Measurements from ENCODE around the gene KIRREL3. TPM values are rescaled to one million over a fixed set of nuclear protein-coding genes. Genes with fewer than 3 reads are reported as not detected.
A peak's percentile ranks its signal among the peaks of the same experiment; 100 is the strongest.

KIRREL3 gene
- total RNA-seq, 1 donor from 2014 or later = not detected

- Mint-ChIP-seq H3K27ac (no peak overlapping the region), H3K27me3 (no peaks in the 10 kb centered on the region), H3K9me3 (no peaks in the 10 kb centered on the region), H3K4me1 (no peaks in the 10 kb centered on the region), H3K4me3 (no peak overlapping the region), H3K36me3 (ENCODE audit: low read depth) (no peaks in the 10 kb centered on the region)
- DNase-seq = no peak
- intact Hi-C loops (cut with micrococcal nuclease) = no loop called here
These were observed 573.5 kb downstream of the KIRREL3 start for GRCh38 chr11:126426820-126427749.

- Mint-ChIP-seq H3K27me3 (no peaks in the 10 kb centered on the region), H3K4me1 (no peaks in the 10 kb centered on the region), H3K27ac (no peak overlapping the region), H3K4me3 (no peak overlapping the region), H3K9me3 (no peaks in the 10 kb centered on the region), H3K36me3 (ENCODE audit: low read depth) (no peaks in the 10 kb centered on the region)
- DNase-seq = no peak
- intact Hi-C loops (cut with micrococcal nuclease) = no loop called here
These were observed 574.5 kb downstream of the KIRREL3 start for GRCh38 chr11:126426106-126426505.

- no peak overlapping the region for H3K27ac Mint-ChIP-seq
- peaks cover 9% of the 10 kb centered on the region for H3K4me1 Mint-ChIP-seq
- H3K27me3 Mint-ChIP-seq = peaks cover 5% of the 10 kb centered on the region
- intact Hi-C loops (cut with micrococcal nuclease) = no loop called here
- no peak overlapping the region for H3K4me3 Mint-ChIP-seq
- H3K36me3 Mint-ChIP-seq (ENCODE audit: low read depth) = no peaks in the 10 kb centered on the region
- H3K9me3 Mint-ChIP-seq = no peaks in the 10 kb centered on the region
- no peak for DNase-seq
These were observed 576.0 kb downstream of the KIRREL3 start for GRCh38 chr11:126424471-126425039.

- DNase-seq = no peak
- intact Hi-C loops (cut with micrococcal nuclease) = no loop called here
- Mint-ChIP-seq H3K36me3 (ENCODE audit: low read depth) (no peaks in the 10 kb centered on the region), H3K27ac (no peak overlapping the region), H3K27me3 (peaks cover 5% of the 10 kb centered on the region), H3K9me3 (no peaks in the 10 kb centered on the region), H3K4me1 (peaks cover 9% of the 10 kb centered on the region), H3K4me3 (no peak overlapping the region)
These were observed 576.8 kb downstream of the KIRREL3 start for GRCh38 chr11:126423743-126424142.

- Mint-ChIP-seq H3K4me3 (no peak overlapping the region), H3K27me3 (peaks cover 10% of the 10 kb centered on the region), H3K27ac (no peak overlapping the region), H3K4me1 (peaks cover 9% of the 10 kb centered on the region), H3K36me3 (ENCODE audit: low read depth) (no peaks in the 10 kb centered on the region), H3K9me3 (no peaks in the 10 kb centered on the region)
- no peak for DNase-seq
- intact Hi-C loops (cut with micrococcal nuclease) = no loop called here
These were observed 577.4 kb downstream of the KIRREL3 start for GRCh38 chr11:126423154-126423553.

GRCh38 chr11:126422446-126422845 is 578.1 kb downstream of the KIRREL3 start:
- H3K9me3 Mint-ChIP-seq = no peaks in the 10 kb centered on the region
- DNase-seq = no peak
- intact Hi-C loops (cut with micrococcal nuclease) = no loop called here
- H3K4me1 Mint-ChIP-seq = peaks cover 9% of the 10 kb centered on the region
- H3K27me3 Mint-ChIP-seq = peaks cover 10% of the 10 kb centered on the region
- H3K4me3 Mint-ChIP-seq = no peak overlapping the region
- H3K36me3 Mint-ChIP-seq (ENCODE audit: low read depth) = no peaks in the 10 kb centered on the region
- no peak overlapping the region for H3K27ac Mint-ChIP-seq

- DNase-seq = no peak
- intact Hi-C loops (cut with micrococcal nuclease) = no loop called here
- Mint-ChIP-seq H3K27me3 (peaks cover 10% of the 10 kb centered on the region), H3K9me3 (no peaks in the 10 kb centered on the region), H3K36me3 (ENCODE audit: low read depth) (no peaks in the 10 kb centered on the region), H3K4me3 (no peak overlapping the region), H3K4me1 (peaks cover 13% of the 10 kb centered on the region), H3K27ac (no peak overlapping the region)
These were observed 579.3 kb downstream of the KIRREL3 start for GRCh38 chr11:126421271-126421671.

GRCh38 chr11:126420698-126421256 is 579.8 kb downstream of the KIRREL3 start:
- no peak overlapping the region for H3K27ac Mint-ChIP-seq
- intact Hi-C loops (cut with micrococcal nuclease) = no loop called here
- no peaks in the 10 kb centered on the region for H3K9me3 Mint-ChIP-seq
- peaks cover 17% of the 10 kb centered on the region for H3K4me1 Mint-ChIP-seq
- no peak overlapping the region for H3K4me3 Mint-ChIP-seq
- peaks cover 10% of the 10 kb centered on the region for H3K27me3 Mint-ChIP-seq
- no peaks in the 10 kb centered on the region for H3K36me3 Mint-ChIP-seq (ENCODE audit: low read depth)
- DNase-seq = no peak

- Mint-ChIP-seq H3K4me1 (peaks cover 17% of the 10 kb centered on the region), H3K9me3 (no peaks in the 10 kb centered on the region), H3K27ac (no peak overlapping the region), H3K4me3 (no peak overlapping the region), H3K27me3 (peaks cover 10% of the 10 kb centered on the region), H3K36me3 (ENCODE audit: low read depth) (no peaks in the 10 kb centered on the region)
- intact Hi-C loops (cut with micrococcal nuclease) = loop anchor here (5.0 kb wide), 1 partner anchor 103 kb away; no protein-coding TSS in a partner anchor
- no peak for DNase-seq
These were observed 580.5 kb downstream of the KIRREL3 start for GRCh38 chr11:126419801-126420697.

GRCh38 chr11:126418887-126419286 is 581.7 kb downstream of the KIRREL3 start:
- no peaks in the 10 kb centered on the region for H3K36me3 Mint-ChIP-seq (ENCODE audit: low read depth)
- peaks cover 10% of the 10 kb centered on the region for H3K27me3 Mint-ChIP-seq
- H3K9me3 Mint-ChIP-seq = no peaks in the 10 kb centered on the region
- DNase-seq = no peak
- peaks cover 17% of the 10 kb centered on the region for H3K4me1 Mint-ChIP-seq
- no peak overlapping the region for H3K27ac Mint-ChIP-seq
- intact Hi-C loops (cut with micrococcal nuclease) = loop anchor here (5.0 kb wide), 1 partner anchor 102 kb away; no protein-coding TSS in a partner anchor
- H3K4me3 Mint-ChIP-seq = no peak overlapping the region

- H3K36me3 Mint-ChIP-seq (ENCODE audit: low read depth) = no peaks in the 10 kb centered on the region
- H3K27me3 Mint-ChIP-seq = peaks cover 10% of the 10 kb centered on the region
- peaks cover 17% of the 10 kb centered on the region for H3K4me1 Mint-ChIP-seq
- H3K4me3 Mint-ChIP-seq = peak overlapping the region; percentile 70
- H3K27ac Mint-ChIP-seq = no peak overlapping the region
- no peaks in the 10 kb centered on the region for H3K9me3 Mint-ChIP-seq
- intact Hi-C loops (cut with micrococcal nuclease) = loop anchor here (2.0 to 5.0 kb wide), 2 partner anchors 62 to 100 kb away; partner anchors contain the start of gene ST3GAL4
- DNase-seq = no peak
These were observed 583.3 kb downstream of the KIRREL3 start for GRCh38 chr11:126417091-126417862.

GRCh38 chr11:126416542-126417090 is 584.0 kb downstream of the KIRREL3 start:
- H3K36me3 Mint-ChIP-seq (ENCODE audit: low read depth) = no peaks in the 10 kb centered on the region
- peak overlapping the region; percentile 70 for H3K4me3 Mint-ChIP-seq
- intact Hi-C loops (cut with micrococcal nuclease) = loop anchor here (2.0 to 5.0 kb wide), 2 partner anchors 62 to 99 kb away; partner anchors contain the start of gene ST3GAL4
- H3K9me3 Mint-ChIP-seq = no peaks in the 10 kb centered on the region
- peak; percentile 90 for DNase-seq
- H3K4me1 Mint-ChIP-seq = peaks cover 17% of the 10 kb centered on the region
- peak overlapping the region; percentile 64 for H3K27ac Mint-ChIP-seq
- peaks cover 10% of the 10 kb centered on the region for H3K27me3 Mint-ChIP-seq

Measured in activated CD4-positive, alpha-beta T cell treated with anti-CD3 and anti-CD28 coated beads, Interleukin-2, amount 10 ng/mL, durations not matched to agents 24 days and 14 days (primary cell).